SK-N-SH (cell line): ENCODE measurements around the gene EIPR1. TPM values are rescaled to one million over a fixed set of nuclear protein-coding genes. Genes with fewer than 3 reads are reported as not detected.

Experiments
- CTCF ChIA-PET: fragments of 300-600, 350-600 bp; formaldehyde crosslinking; extraction: SDS; loops from one replicate; lab custom pipeline; 2021; lab: Yijun Ruan, JAX
- POLR2A ChIA-PET: fragments of 350-600 bp; sonication (Branson Sonifier 250); formaldehyde crosslinking; extraction: SDS; loops from one replicate; lab custom pipeline; 2020; ENCODE audit warnings: antibody characterized with exemption, inconsistent platforms; lab: Yijun Ruan, JAX
- DNase-seq: peaks from one replicate; pipeline ENCODE4 v3.0.0; 2012
- H2AFZ ChIP-seq: fragments of 200-600 bp; sonication (generic); 2 replicates; pipeline ENCODE4 v1.8.1; 2016; ENCODE audit warnings: antibody characterized with exemption, mild to moderate bottlenecking, low read depth
- H3F3A ChIP-seq: fragments of 200-600 bp; sonication (generic); replicated peaks from 2 replicates; pipeline ENCODE3; 2016; ENCODE audit warnings: antibody characterized with exemption, mild to moderate bottlenecking; ENCODE audit not compliant: insufficient read depth
- H3K27ac ChIP-seq, 2 experiments: fragments of 200-500 bp in 1 of 2; fragments of 200-600 bp in 1 of 2; sonication (Bioruptor generic) in 1 of 2; sonication (generic), shearing (Covaris generic) in 1 of 2; 2 replicates each; pipeline versions ENCODE4 v1.5.1 to v1.6.1; 2014 to 2016; ENCODE audit warnings: low read depth in 2 of 2, inconsistent platforms in 1 of 2, low read length in 1 of 2, mild to moderate bottlenecking in 1 of 2, mixed read lengths in 1 of 2
- H3K27me3 ChIP-seq: fragments of 200-600 bp; sonication (generic), shearing (Covaris generic); 2 replicates; pipeline ENCODE4 v1.6.1; 2016; ENCODE audit warnings: mixed run types; ENCODE audit not compliant: insufficient read depth
- H3K36me3 ChIP-seq, 2 experiments: fragments of 200-500 bp in 1 of 2; fragments of 200-600 bp in 1 of 2; sonication (Bioruptor generic) in 1 of 2; sonication (generic) in 1 of 2; replicated peaks in 1 of 2; 2 replicates each; pipeline versions ENCODE3 to v1.5.1; 2014 to 2016; ENCODE audit warnings: low read length in 1 of 2, mild to moderate bottlenecking in 1 of 2; ENCODE audit not compliant: insufficient read depth in 2 of 2, control insufficient read depth in 1 of 2
- H3K4me1 ChIP-seq, 2 experiments: fragments of 200-500 bp in 1 of 2; fragments of 200-600 bp in 1 of 2; sonication (Bioruptor generic) in 1 of 2; sonication (generic), shearing (Covaris generic) in 1 of 2; 2 replicates each; pipeline versions ENCODE4 v1.5.1 to v1.6.1; 2014 to 2016; ENCODE audit warnings: low read depth in 1 of 2, low read length in 1 of 2, mixed run types in 1 of 2; ENCODE audit not compliant: insufficient read depth in 2 of 2, control insufficient read depth in 1 of 2
- H3K4me2 ChIP-seq: fragments of 200-600 bp; sonication (generic), shearing (Covaris generic); 2 replicates; pipeline ENCODE4 v1.6.1; 2017; ENCODE audit warnings: mixed run types
- H3K4me3 ChIP-seq, 2 experiments: fragments of 200-500 bp in 1 of 2; fragments of 200-600 bp in 1 of 2; sonication (Bioruptor generic) in 1 of 2; sonication (generic), shearing (Covaris generic) in 1 of 2; 2 replicates each; pipeline versions ENCODE4 v1.5.1 to v1.8.1; 2014 to 2016; ENCODE audit warnings: low read depth in 2 of 2, inconsistent platforms in 1 of 2, low read length in 1 of 2, mild to moderate bottlenecking in 1 of 2, mixed read lengths in 1 of 2, moderate library complexity in 1 of 2
- H3K79me2 ChIP-seq: fragments of 200-600 bp; sonication (generic); 2 replicates; pipeline ENCODE4 v1.8.1; 2017; ENCODE audit warnings: mild to moderate bottlenecking; ENCODE audit not compliant: insufficient read depth
- H3K9ac ChIP-seq: fragments of 200-600 bp; sonication (generic); 2 replicates; pipeline ENCODE4 v1.6.1; 2017; ENCODE audit warnings: mixed run types
- H3K9me2 ChIP-seq: fragments of 200-600 bp; sonication (generic); 2 replicates; pipeline ENCODE4 v1.6.1; 2017; ENCODE audit warnings: mixed run types
- H3K9me3 ChIP-seq: fragments of 200-600 bp; sonication (generic); 2 replicates; pipeline ENCODE4 v1.6.1; 2017; ENCODE audit warnings: mixed run types, mild to moderate bottlenecking, moderate library complexity
- H4K20me1 ChIP-seq: fragments of 200-600 bp; sonication (generic); 2 replicates; pipeline ENCODE4 v1.6.1; 2017; ENCODE audit warnings: mild to moderate bottlenecking, mixed run types; ENCODE audit not compliant: insufficient read depth
- CHD2 ChIP-seq: fragments of 150-350 bp; IDR thresholded peaks from 2 replicates; pipeline ENCODE4 v1.6.1; 2018; ENCODE audit warnings: low read length; ENCODE audit not compliant: partially characterized antibody
- FOSL2 ChIP-seq: IDR thresholded peaks from 2 replicates; pipeline ENCODE4 v1.4.0; 2012; ENCODE audit warnings: low read depth, mild to moderate bottlenecking, moderate library complexity, borderline replicate concordance
- IRF3 ChIP-seq: fragments of 150-350 bp; IDR thresholded peaks from 2 replicates; pipeline ENCODE4 v1.6.1; 2016; ENCODE audit warnings: mild to moderate bottlenecking, low read depth, low read length
- MEF2A ChIP-seq: IDR thresholded peaks from 2 replicates; pipeline ENCODE4 v1.4.0; 2012; ENCODE audit warnings: low read depth, borderline replicate concordance
- MXI1 ChIP-seq: IDR thresholded peaks from 2 replicates; pipeline ENCODE4 v1.6.1; 2012; ENCODE audit warnings: mild to moderate bottlenecking, low read depth, low read length, improper control_type of control experiment
- NFIC ChIP-seq: IDR thresholded peaks from 2 replicates; pipeline ENCODE4 v1.4.0; 2012; ENCODE audit warnings: borderline replicate concordance
- PBX3 ChIP-seq: IDR thresholded peaks from 2 replicates; pipeline ENCODE4; 2012
- POLR2AphosphoS5 ChIP-seq: IDR thresholded peaks from 2 replicates; pipeline ENCODE4 v1.6.1; 2012; ENCODE audit warnings: low read depth, low read length
- SMC3 ChIP-seq: IDR thresholded peaks from 2 replicates; pipeline ENCODE4 v1.6.1; 2012; ENCODE audit warnings: low read depth, low read length, improper control_type of control experiment
- TEAD4 ChIP-seq: IDR thresholded peaks from 2 replicates; pipeline ENCODE4 v1.4.0; 2012; ENCODE audit warnings: mild to moderate bottlenecking, borderline replicate concordance; ENCODE audit not compliant: insufficient read depth
- ZBTB33 ChIP-seq: IDR thresholded peaks from 2 replicates; pipeline ENCODE4 v1.4.0; 2012; ENCODE audit warnings: low read depth, borderline replicate concordance
- WGBS: methylation state at CpG from one replicate; pipeline ENCODE4 v1.1.6; 2017; ENCODE audit warnings: low lambda C conversion rate; 5-methylcytosine and 5-hydroxymethylcytosine counted together
- polyA plus RNA-seq, 3 experiments: library from polyadenylated mRNA; depleted of rRNA; stranded (reverse); fragments of >200 nt; gene quantifications; 2 replicates each; pipeline ENCODE4 v1.2.3, GENCODE V29; 2012

Gene EIPR1
- polyA plus RNA-seq, 1 of the 3 experiments (the other 2 are of a cell fraction): 85.9 TPM

- Histone ChIP-seq H3K36me3 (peaks cover 60 to 80% of the 10 kb centered on the region in 2 experiments), H3K9me2 (no peaks in the 10 kb centered on the region), H3K79me2 (peaks cover 88% of the 10 kb centered on the region), H3K4me2 (no peak overlapping the region), H3K9ac (no peak overlapping the region), H3K4me1 (peaks cover 0 to 3% of the 10 kb centered on the region in 2 experiments; a peak in 2 of 4 replicates), H4K20me1 (no peaks in the 10 kb centered on the region; the same call in 1 of the 2 replicates), H3K9me3 (no peaks in the 10 kb centered on the region), H3K27ac (no peak overlapping the region), H2AFZ (no peak overlapping the region), H3K4me3 (no peak overlapping the region), H3K27me3 (no peaks in the 10 kb centered on the region), H3F3A (peaks cover 3% of the 10 kb centered on the region)
- ChIA-PET CTCF (interaction anchor here (1.2 kb wide), 1 partner anchor 9 kb away, joined by 3 read pairs; no protein-coding TSS in a partner anchor), POLR2A (no interaction called here)
- TF ChIP-seq SMC3: no peak
- DNase-seq: no peak
- 98% methylated on average over 8 of the region's 8 CpGs for WGBS
Observed at GRCh38 chr2:3390041-3390440, 12.4 kb upstream of the EIPR1 start.

GRCh38 chr2:3389193-3389592 is 11.6 kb upstream of the EIPR1 start:
- Histone ChIP-seq H3K79me2 (peaks cover 90% of the 10 kb centered on the region), H2AFZ (no peak overlapping the region), H3K36me3 (peaks cover 56 to 83% of the 10 kb centered on the region in 2 experiments), H3K27me3 (no peaks in the 10 kb centered on the region), H3K9me3 (no peaks in the 10 kb centered on the region), H3F3A (peaks cover 3% of the 10 kb centered on the region), H3K9ac (no peak overlapping the region), H3K27ac (no peak overlapping the region), H3K4me1 (peaks cover 0 to 3% of the 10 kb centered on the region in 2 experiments; a peak in 2 of 4 replicates), H3K4me2 (no peak overlapping the region), H3K4me3 (no peak overlapping the region), H3K9me2 (no peaks in the 10 kb centered on the region)
- POLR2A ChIA-PET: no interaction called here
- WGBS: 98% methylated on average over 24 of the region's 29 CpGs
- no peak for DNase-seq
- CTCF ChIA-PET: interaction anchor here (0.6 kb wide), 1 partner anchor 1608 kb away, joined by 3 read pairs; no protein-coding TSS in a partner anchor
- TF ChIP-seq POLR2AphosphoS5 (no peak), ZBTB33 (no peak), MEF2A (no peak), PBX3 (no peak), CHD2 (no peak), NFIC (no peak), MXI1 (no peak), TEAD4 (no peak), FOSL2 (no peak), IRF3 (no peak)
- TF ChIP-seq, all 33 proteins: peak for 0
- no peaks in the 10 kb centered on the region; the same call in 1 of the 2 replicates for H4K20me1 ChIP-seq
